ENCODE measurements around the gene NFATC3.

Gene NFATC3

DNA sequence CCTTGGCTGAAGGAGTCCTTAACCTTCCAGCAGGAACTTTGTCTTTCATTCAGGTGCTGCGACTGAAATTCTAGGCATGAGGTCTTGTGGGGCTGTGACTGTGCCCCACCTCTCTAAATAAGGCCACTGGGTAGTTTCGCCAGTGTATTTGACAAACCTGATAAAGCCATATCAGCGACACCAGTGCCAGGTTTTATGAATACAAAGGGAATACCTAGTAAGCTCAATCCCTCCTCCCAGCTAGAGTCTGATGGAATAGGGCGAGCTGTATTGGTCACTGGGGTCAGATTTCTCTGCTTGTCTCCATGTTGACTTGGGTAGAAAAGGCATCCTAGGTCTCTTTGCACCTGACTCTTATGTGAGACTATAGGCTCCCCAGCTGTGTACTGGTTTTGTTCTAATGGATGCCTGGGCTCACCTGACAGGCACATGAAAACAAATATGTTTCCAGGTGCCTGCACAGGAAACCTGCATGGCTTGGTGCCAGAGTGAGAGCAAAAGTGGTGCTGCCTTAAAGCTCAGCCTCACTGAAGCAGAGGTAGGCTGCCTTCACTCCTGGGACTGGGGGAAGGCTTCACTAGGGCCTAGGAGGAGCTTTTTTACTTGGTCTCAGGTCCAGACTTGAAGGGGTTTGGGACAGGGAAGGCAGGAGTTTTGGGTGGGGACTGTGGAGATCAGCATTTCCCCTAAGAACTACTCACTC is 187.5 kb downstream of the NFATC3 start:
- no peaks in the 10 kb centered on the region for H3K9me3 Mint-ChIP-seq
- peak; percentile 18 to 22 (median 20) for DNase-seq
- H3K27ac Mint-ChIP-seq: peak overlapping the region; percentile 90 to 95
- ATAC-seq (replicated peaks): peak; percentile 34
- H3K4me3 Mint-ChIP-seq: peak overlapping the region; percentile 64 to 65
- H3K36me3 Mint-ChIP-seq (ENCODE audit: insufficient read depth): peaks cover 65% of the 10 kb centered on the region
- H3K27me3 Mint-ChIP-seq: no peaks in the 10 kb centered on the region
- peaks cover 47 to 49% of the 10 kb centered on the region in 2 donors for H3K4me1 Mint-ChIP-seq (ENCODE audit: low read depth in 2 of 2)

DNA sequence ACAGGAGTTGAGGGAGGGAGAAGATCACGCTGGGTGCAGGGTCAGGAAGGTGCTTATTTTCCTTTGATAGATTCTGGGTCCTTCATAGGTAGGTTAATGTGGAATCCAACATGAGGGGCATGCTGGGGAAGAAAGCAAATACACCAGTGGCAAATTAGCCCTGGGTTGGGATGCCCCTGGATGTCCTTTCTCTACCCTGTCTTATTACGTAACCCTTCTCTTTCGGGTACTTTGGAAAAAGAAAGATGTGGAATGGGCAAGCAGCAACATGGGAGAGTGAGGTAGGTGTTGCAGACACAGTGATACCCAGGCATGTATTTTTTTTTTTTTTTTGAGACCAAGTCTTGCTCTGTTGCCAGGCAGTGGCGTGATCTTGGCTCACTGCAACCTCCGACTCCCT is 188.3 kb downstream of the NFATC3 start:
- Mint-ChIP-seq H3K4me1 (ENCODE audit: low read depth in 2 of 2) (peaks cover 43 to 44% of the 10 kb centered on the region in 2 donors), H3K27ac (peak overlapping the region; percentile 90 to 95), H3K36me3 (ENCODE audit: insufficient read depth) (peaks cover 65% of the 10 kb centered on the region), H3K27me3 (no peaks in the 10 kb centered on the region), H3K9me3 (no peaks in the 10 kb centered on the region), H3K4me3 (peak overlapping the region; percentile 64 to 65)
- ATAC-seq (replicated peaks) (no peak), DNase-seq (no peak)

DNA sequence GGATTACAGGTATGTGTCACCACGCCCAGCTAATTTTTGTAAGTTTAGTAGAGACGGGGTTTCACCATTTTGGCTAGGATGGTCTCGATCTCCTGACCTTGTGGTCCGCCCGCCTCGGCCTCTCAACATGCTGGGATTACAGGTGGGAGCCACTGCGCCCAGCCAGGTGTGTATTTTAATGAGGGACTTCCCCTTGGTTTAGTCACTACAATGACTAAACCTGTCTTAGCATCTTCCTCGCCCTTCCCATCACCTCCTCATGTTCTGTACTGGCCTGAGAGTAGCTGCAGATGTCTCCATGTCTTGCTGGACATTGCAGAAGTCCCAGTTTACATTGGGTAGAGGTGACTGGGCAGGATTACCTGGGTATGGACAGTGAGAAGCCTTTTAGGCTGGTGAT is 188.7 kb downstream of the NFATC3 start:
- Mint-ChIP-seq H3K27ac (peak overlapping the region in 1 of 2 donors; percentile 90), H3K4me1 (ENCODE audit: low read depth in 2 of 2) (peaks cover 43% of the 10 kb centered on the region in 2 donors), H3K4me3 (peak overlapping the region in 1 of 2 donors; percentile 27), H3K36me3 (ENCODE audit: insufficient read depth) (peaks cover 61% of the 10 kb centered on the region), H3K9me3 (no peaks in the 10 kb centered on the region), H3K27me3 (no peaks in the 10 kb centered on the region)
- DNase-seq (no peak), ATAC-seq (replicated peaks) (no peak)

DNA sequence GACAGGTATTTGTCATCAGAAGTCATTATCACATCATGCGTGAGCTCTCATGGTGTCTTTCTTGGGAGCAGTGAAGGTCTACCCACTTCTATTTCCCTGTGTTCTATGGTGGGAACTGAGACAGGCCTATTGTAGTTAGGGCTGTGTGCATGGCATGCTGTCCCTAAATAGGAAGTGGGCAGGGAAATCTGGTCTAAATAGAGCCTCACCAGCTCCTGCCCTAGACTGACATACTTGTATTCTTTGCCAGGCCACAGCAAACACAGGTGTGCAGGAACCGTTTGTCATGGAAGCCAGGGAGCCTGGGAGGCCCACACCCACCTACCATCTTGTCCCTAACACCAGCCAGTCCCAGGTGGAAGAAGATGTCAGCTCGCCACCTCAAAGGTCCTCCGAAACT is 189.3 kb downstream of the NFATC3 start:
- DNase-seq: no peak
- Mint-ChIP-seq H3K36me3 (ENCODE audit: insufficient read depth) (peaks cover 61% of the 10 kb centered on the region), H3K27ac (peak overlapping the region in 1 of 2 donors; percentile 90), H3K9me3 (no peaks in the 10 kb centered on the region), H3K4me1 (ENCODE audit: low read depth in 2 of 2) (peaks cover 38% of the 10 kb centered on the region in 2 donors), H3K4me3 (peak overlapping the region in 1 of 2 donors; percentile 69), H3K27me3 (no peaks in the 10 kb centered on the region)
- no peak for ATAC-seq (replicated peaks)

DNA sequence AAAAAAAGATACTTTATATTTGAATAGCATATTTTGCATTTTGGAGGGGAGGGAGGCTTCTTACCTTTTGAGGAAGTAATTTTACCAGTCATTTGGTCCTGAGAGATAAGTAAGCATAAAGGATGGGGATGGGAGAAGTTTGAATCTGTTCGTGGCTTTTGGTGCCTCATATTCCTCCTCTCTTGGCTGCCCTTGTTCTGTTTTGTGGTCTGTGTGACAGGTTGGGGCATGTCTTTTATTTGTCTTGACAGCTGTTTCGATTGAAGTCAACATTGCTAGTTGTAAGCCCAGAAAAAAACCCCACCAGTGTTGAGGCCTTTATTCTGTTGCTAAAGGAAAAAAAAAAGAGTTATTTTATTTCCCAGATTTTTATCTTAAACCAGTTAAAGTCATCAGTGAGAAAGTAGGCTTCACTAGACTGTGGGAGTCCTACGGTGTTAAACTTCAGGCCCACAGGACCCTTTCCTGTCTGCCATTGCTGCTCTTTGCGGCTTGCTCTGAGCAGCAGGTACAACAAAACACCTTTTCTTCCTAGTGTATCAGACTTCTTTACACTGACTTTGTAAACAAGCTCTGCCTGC is 190.5 kb downstream of the NFATC3 start:
- DNase-seq (peak; percentile 20 to 25 (median 24)), ATAC-seq (replicated peaks) (peak; percentile 89)
- no peaks in the 10 kb centered on the region for H3K27me3 Mint-ChIP-seq
- peak overlapping the region; percentile 90 to 93 for H3K27ac Mint-ChIP-seq
- H3K36me3 Mint-ChIP-seq (ENCODE audit: insufficient read depth): peaks cover 61% of the 10 kb centered on the region
- H3K4me1 Mint-ChIP-seq (ENCODE audit: low read depth in 2 of 2): peaks cover 37 to 40% of the 10 kb centered on the region in 2 donors
- peak overlapping the region; percentile 62 to 69 for H3K4me3 Mint-ChIP-seq
- no peaks in the 10 kb centered on the region for H3K9me3 Mint-ChIP-seq

DNA sequence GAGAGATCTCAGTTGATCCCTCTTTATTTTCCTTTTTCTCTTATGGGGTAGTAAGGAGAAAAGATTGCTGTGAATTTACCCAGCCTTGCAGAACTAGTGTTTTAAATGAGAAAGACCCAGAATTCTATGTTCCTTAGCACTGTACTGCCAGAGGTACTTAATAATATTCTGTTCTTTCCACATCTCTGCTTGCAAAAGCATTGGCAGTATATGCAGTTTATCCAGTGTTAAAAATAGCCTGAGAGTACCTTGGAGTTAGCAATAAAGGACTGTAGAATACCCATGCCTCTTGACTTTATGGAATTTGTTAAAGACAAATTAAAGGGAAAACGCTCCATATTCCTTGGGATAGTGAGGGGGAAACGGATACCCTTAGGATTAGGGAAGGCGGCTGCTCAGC is 191.1 kb downstream of the NFATC3 start:
- Mint-ChIP-seq H3K4me1 (ENCODE audit: low read depth in 2 of 2) (peaks cover 37 to 38% of the 10 kb centered on the region in 2 donors), H3K4me3 (peak overlapping the region; percentile 62 to 69), H3K36me3 (ENCODE audit: insufficient read depth) (peaks cover 62% of the 10 kb centered on the region), H3K27me3 (no peaks in the 10 kb centered on the region), H3K9me3 (no peaks in the 10 kb centered on the region), H3K27ac (peak overlapping the region; percentile 90 to 93)
- DNase-seq (no peak), ATAC-seq (replicated peaks) (no peak)

Data from effector memory CD8-positive, alpha-beta T cell (primary cell).